Heart right ventricle (tissue), 16 donors: Measurements from ENCODE around the gene NUDT15. TPM values are rescaled to one million over a fixed set of nuclear protein-coding genes. Genes with fewer than 3 reads are reported as not detected.
"Not testable (repeated sequence)": the region's sequence is repeated elsewhere in the genome, so short reads cannot be mapped to it uniquely, and the experiment has no call there.

Source experiments
- ATAC-seq, 8 donors: fragments of 200-7000 bp; cut with Tn5 transposase; one replicate each; pipeline ENCODE4 v1.9.1; 2020; ENCODE audit warnings: mild to moderate bottlenecking in 8 of 8, moderate library complexity in 8 of 8, moderate number of reproducible peaks in 1 of 8
- DNase-seq, 2 donors: peaks; one replicate each; pipeline ENCODE4 v3.0.0-alpha.2; 2020
- H3K27ac ChIP-seq, 10 donors: fragments of 200-600 bp; sonication (generic) in 2 of 10; one replicate each; pipeline versions ENCODE4 v1.5.0 to v1.8.0; 2020 to 2022; ENCODE audit warnings: mild to moderate bottlenecking in 3 of 10
- H3K27me3 ChIP-seq, 7 donors: fragments of 200-600 bp; one replicate each; pipeline ENCODE4 v1.8.0; 2021 to 2022; ENCODE audit warnings: mild to moderate bottlenecking in 2 of 7
- H3K36me3 ChIP-seq, 9 donors: fragments of 200-600 bp; sonication (generic) in 1 of 9; one replicate each; pipeline versions ENCODE4 v1.5.0 to v1.8.0; 2020 to 2022; ENCODE audit warnings: mild to moderate bottlenecking in 2 of 9
- H3K4me1 ChIP-seq, 9 donors: fragments of 200-600 bp; sonication (generic) in 1 of 9; one replicate each; pipeline versions ENCODE4 v1.5.0 to v1.8.0; 2020 to 2022; ENCODE audit warnings: mild to moderate bottlenecking in 4 of 9
- H3K4me3 ChIP-seq, 10 donors: fragments of 200-600 bp; sonication (generic) in 2 of 10; one replicate each; pipeline versions ENCODE4 v1.5.0 to v1.8.0; 2020 to 2022; ENCODE audit warnings: mild to moderate bottlenecking in 7 of 10, moderate library complexity in 2 of 10
- H3K9me3 ChIP-seq, 11 donors: fragments of 200-600 bp in 10 of 11; sonication (generic) in 2 of 11; one replicate each; pipeline versions ENCODE4 v1.5.0 to v1.8.0; 2013 to 2022; ENCODE audit warnings: mild to moderate bottlenecking in 2 of 11, control low read depth in 1 of 11, moderate library complexity in 1 of 11
- CTCF ChIP-seq, 9 donors: fragments of 200-600 bp; sonication (generic) in 2 of 9; IDR thresholded peaks; one replicate each; pipeline versions ENCODE4 v1.5.0 to v1.8.0; 2021 to 2022; ENCODE audit warnings: antibody characterized with exemption in 9 of 9, mild to moderate bottlenecking in 5 of 9, moderate library complexity in 1 of 9
- WGBS, 2 donors: extraction: QIAGEN DNeasy Blood & Tissue Kit; methylation state at CpG; one replicate each; pipeline ENCODE4 v1.1.7; 2013; ENCODE audit warnings: inconsistent platforms in 1 of 2; 5-methylcytosine and 5-hydroxymethylcytosine counted together
- intact Hi-C, 10 donors: fragments of 100-400 bp; cut with DNase I; formaldehyde crosslinking; loops; one replicate each; pipeline versions ENCODE4 v1.11.1 to v1.14.2; 2022
- polyA plus RNA-seq, 2 donors: library from polyadenylated mRNA; stranded (reverse); fragments of 200-250 nt; gene quantifications; one replicate each; pipeline ENCODE4 v1.2.3, GENCODE V29; 2013
- total RNA-seq, 10 donors: library from RNA; stranded (reverse); fragmentation: NEBNext Ultra II Directional in 3 of 10; extraction: Animal tissue kit (Norgen Biotek cat#: 25700) in 3 of 10; gene quantifications; one replicate each; pipeline versions ENCODE4 v1.2.1 to v1.2.4, GENCODE V29; 2021 to 2023
- donor health status: Arrhythmogenic right ventricular cardiomyopathy.
- donor health status: ischemic (EF 13 %, LVEDD 7.1; RV severe dilation, severe dysfunction).
- donor health status: healthy with polysubstance abuse.
- donor health status: DM: no; HTN: yes; CAD: no.
- donor health status: DM: no; HTN: no; CAD: no.
- donor health status: ischemic (EF 25% LVEDD 6.9; RV normal size, moderate dysfunction).
- donor health status: ischemic (EF 25% LVEDD 5.7; RV mildly dilated, moderate dysfunction).
- donor health status: healthy.
- donor health status: DM: yes; HTN: yes; CAD: no.
- donor health status: Ischemic cardiomyopathy.
- donor health status: ischemic (EF 35%, LVEDD 5.7; RV mildly dilated, moderate dysfunction).
- donor health status: nonischemic (EF 11% LVEDD 7.7; RV severe dilation, severe dysfunction).
- donor health status: DM: yes; HTN: yes; CAD: no.
- donor health status: PGD.
- donor health status: ischemic (EF 29% LVEDD 5.4; RV normal size, mild dysfunction).
- donor health status: nonischemic (EF 23%, LVEDD 6.1; RV moderate dilation, normal function).

The NUDT15 gene
- total and polyA plus RNA-seq, 12 donors, result 9.6 to 13.7 (median 11.3) TPM

- WGBS, 2 donors, result 94% methylated on average over 6 of the region's 6 CpGs
- peaks cover 0 to 4% (median 0%) of the 10 kb centered on the region in 9 donors for H3K4me1 ChIP-seq
- no peak for DNase-seq
Observed at GRCh38 chr13:48054601-48055000, 17.1 kb downstream of the NUDT15 start.

GRCh38 chr13:48055712-48056111 lies 18.2 kb downstream of the NUDT15 start:
- Histone ChIP-seq H3K27me3 (no peaks in the 10 kb centered on the region), H3K9me3 (no peaks in the 10 kb centered on the region), H3K4me1 (peaks cover 0 to 5% (median 0%) of the 10 kb centered on the region in 9 donors), H3K27ac (no peak overlapping the region), H3K36me3 (peaks cover 0 to 49% (median 20%) of the 10 kb centered on the region in 9 donors), H3K4me3 (no peak overlapping the region)
- no peak for ATAC-seq
- intact Hi-C loops, result no loop called here
- 92 to 93% methylated on average over 5 of the region's 5 CpGs for WGBS, 2 donors
- no peak for DNase-seq
- no peak for TF ChIP-seq CTCF (IDR thresholded peaks at IDR 0.05)

More at GRCh38 chr13:48054601-48055000, 17.1 kb downstream of the NUDT15 start:
- Histone ChIP-seq H3K36me3 (peaks cover 0 to 60% (median 24%) of the 10 kb centered on the region in 9 donors), H3K9me3 (no peaks in the 10 kb centered on the region), H3K27me3 (no peaks in the 10 kb centered on the region), H3K4me3 (no peak overlapping the region), H3K27ac (no peak overlapping the region)
- TF ChIP-seq CTCF (IDR thresholded peaks at IDR 0.05), result no peak
- intact Hi-C loops, result no loop called here
- ATAC-seq, result no peak

- intact Hi-C loops, H3K27me3 ChIP-seq, H3K27ac ChIP-seq, H3K4me1 ChIP-seq, H3K4me3 ChIP-seq, H3K9me3 ChIP-seq, DNase-seq, ATAC-seq: not testable (repeated sequence)
- peaks cover 0 to 34% (median 0%) of the 10 kb centered on the region in 9 donors for H3K36me3 ChIP-seq
- WGBS, 2 donors, result 96% methylated on average over 6 of the region's 6 CpGs
Observed at GRCh38 chr13:48058536-48058935, 21.0 kb downstream of the NUDT15 start.

GRCh38 chr13:48059951-48060350 lies 22.4 kb downstream of the NUDT15 start:
- peaks cover 0 to 32% (median 0%) of the 10 kb centered on the region in 9 donors for H3K36me3 ChIP-seq
- intact Hi-C loops, DNase-seq, H3K27ac ChIP-seq, H3K27me3 ChIP-seq, H3K4me3 ChIP-seq, ATAC-seq, H3K9me3 ChIP-seq, H3K4me1 ChIP-seq: not testable (repeated sequence)
- WGBS, 2 donors, result 39 to 73% methylated on average over 5 of the region's 5 CpGs

GRCh38 chr13:48066310-48066989 lies 28.9 kb downstream of the NUDT15 start:
- Histone ChIP-seq H3K27me3 (no peaks in the 10 kb centered on the region), H3K36me3 (peaks cover 0 to 80% (median 29%) of the 10 kb centered on the region in 9 donors), H3K27ac (no peak overlapping the region), H3K9me3 (peaks cover 0 to 40% (median 30%) of the 10 kb centered on the region in 11 donors), H3K4me3 (no peak overlapping the region), H3K4me1 (no peaks in the 10 kb centered on the region)
- no peak for ATAC-seq
- intact Hi-C loops, result no loop called here
- TF ChIP-seq CTCF (IDR thresholded peaks at IDR 0.05), result no peak
- 96 to 97% methylated on average over 3 of the region's 3 CpGs for WGBS, 2 donors
- no peak for DNase-seq
